GM19193 (cell line): ENCODE measurements around the gene SATB2.

ENCODE experiments used
- POLR2A ChIP-seq: IDR thresholded peaks from 4 replicates; pipeline ENCODE4 v1.6.1; 2011; ENCODE audit not compliant: insufficient read depth, insufficient read length; ENCODE audit errors: extremely low read depth

SATB2 gene

DNA sequence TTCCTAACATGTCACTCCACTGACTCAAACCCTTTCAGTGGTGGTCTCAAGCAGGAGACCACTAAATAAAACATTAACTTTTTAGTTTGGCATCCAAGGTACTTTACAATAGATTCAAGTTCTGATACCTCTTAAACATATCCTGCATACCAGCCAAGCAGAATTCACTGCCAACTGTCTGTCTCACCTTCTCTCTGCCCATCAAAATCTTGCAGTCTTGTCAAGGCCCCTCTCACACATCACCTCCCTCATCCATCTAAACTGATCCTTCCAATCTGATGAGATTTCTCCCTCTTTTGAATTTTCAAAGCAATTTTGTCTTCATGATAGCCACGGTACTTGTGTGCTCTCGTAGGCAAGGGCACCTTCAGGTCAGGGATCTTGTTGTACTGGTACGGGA is 43.7 kb downstream of the SATB2 start:
- no peak for TF ChIP-seq POLR2A

GRCh38 chr2:199409759-199410529 is 47.8 kb downstream of the SATB2 start:
- TF ChIP-seq POLR2A = no peak

GRCh38 chr2:199407421-199407820 is 50.3 kb downstream of the SATB2 start:
- TF ChIP-seq POLR2A = no peak

- no peak for TF ChIP-seq POLR2A
Observed at GRCh38 chr2:199405241-199405640, 52.5 kb downstream of the SATB2 start.

GRCh38 chr2:199404841-199405240 is 52.9 kb downstream of the SATB2 start:
- TF ChIP-seq POLR2A = no peak

GRCh38 chr2:199395311-199395710 is 62.4 kb downstream of the SATB2 start:
- TF ChIP-seq POLR2A = no peak

- no peak for TF ChIP-seq POLR2A
Observed at GRCh38 chr2:199392363-199392762, 65.4 kb downstream of the SATB2 start.

DNA sequence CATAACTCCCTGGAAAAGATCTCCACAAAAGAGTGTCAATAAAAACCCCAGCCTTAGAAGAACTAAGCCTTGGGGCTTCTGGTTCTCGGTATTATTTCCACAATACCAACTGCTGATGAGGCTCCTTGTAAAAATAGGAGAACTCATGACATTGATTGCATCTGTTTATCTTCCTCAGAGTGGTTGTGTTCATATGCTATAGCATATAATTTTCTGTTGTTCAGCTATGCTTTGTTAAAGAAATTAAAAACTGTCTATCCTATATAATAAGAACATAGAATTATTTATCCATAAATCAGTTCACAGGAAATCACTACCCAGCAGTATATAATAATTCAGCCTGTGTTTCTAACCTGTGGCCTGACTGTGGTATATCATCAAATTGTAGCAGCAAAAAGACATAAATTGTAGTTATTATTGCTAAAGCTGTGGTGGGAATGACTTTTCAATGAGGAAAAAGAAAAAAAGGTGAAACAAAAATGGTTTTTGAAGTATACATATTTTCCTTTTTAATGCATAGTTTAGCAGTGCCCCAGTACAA is 68.9 kb downstream of the SATB2 start:
- TF ChIP-seq POLR2A = no peak

DNA sequence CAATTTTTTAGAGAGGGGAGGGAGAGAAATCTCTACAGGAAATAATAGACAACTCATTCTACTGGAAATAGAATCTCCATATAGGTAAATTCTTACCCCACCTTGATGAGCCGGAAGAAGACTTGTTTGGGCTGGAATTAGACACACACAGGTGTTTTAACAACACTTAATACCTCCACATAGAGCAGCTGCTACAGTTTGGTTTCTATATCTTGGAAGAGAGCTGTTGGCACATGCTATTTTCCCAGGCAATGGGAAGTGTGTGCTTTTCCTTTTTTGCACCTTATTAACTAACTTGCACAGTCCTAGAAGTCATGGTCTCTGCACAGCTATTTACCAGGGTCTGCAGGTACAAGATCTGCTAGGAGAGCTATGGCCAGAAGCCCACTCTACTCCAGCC is 73.7 kb downstream of the SATB2 start:
- no peak for TF ChIP-seq POLR2A

DNA sequence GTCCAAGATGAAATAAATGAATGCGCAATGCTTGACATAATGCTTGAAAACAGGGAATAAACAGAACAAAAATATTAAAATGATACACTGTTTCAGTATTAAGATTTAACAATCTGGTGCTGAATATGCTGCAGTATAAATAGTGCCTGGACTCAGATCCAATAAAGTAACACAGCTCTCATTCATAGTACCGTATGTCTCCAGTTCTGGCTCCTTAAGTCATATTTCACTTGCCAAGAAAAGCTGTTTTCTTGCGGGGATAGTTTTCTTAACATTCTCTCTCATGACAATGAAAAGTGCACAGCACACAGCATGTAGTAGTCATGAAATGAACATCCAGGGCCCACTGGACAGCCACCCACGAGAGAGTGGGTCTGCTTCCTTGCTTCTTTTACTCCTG is 74.7 kb downstream of the SATB2 start:
- TF ChIP-seq POLR2A = no peak

GRCh38 chr2:199382091-199382490 is 75.6 kb downstream of the SATB2 start:
- TF ChIP-seq POLR2A = no peak

- no peak for TF ChIP-seq POLR2A
Observed at GRCh38 chr2:199381531-199381930, 76.2 kb downstream of the SATB2 start.

GRCh38 chr2:199378948-199379650 is 78.6 kb downstream of the SATB2 start:
- TF ChIP-seq POLR2A = no peak

GRCh38 chr2:199370150-199370780 is 87.5 kb downstream of the SATB2 start:
- TF ChIP-seq POLR2A = no peak

- TF ChIP-seq POLR2A = no peak
Observed at GRCh38 chr2:199366406-199366805, 91.3 kb downstream of the SATB2 start.

GRCh38 chr2:199364153-199364552 is 93.6 kb downstream of the SATB2 start:
- no peak for TF ChIP-seq POLR2A

GRCh38 chr2:199356412-199356811 is 101.3 kb downstream of the SATB2 start:
- no peak for TF ChIP-seq POLR2A

DNA sequence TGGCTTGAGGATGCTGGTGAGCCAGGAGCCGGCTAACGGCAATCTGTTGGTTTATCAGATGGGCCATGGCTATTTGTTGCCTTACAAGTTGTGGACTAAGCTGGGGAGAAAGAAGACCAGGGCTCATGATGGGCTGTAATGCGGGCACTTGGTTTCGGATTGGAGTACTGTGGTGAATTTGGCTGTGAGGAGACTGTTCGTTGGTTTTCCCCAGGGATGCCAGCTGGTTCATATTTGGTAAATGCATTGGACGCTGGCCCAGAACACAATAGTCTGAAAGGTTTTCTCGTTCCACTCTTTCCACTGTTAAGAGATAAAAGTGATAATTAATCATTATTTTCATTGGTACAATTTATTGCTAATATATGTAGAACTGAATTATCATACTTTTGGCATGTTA is 108.9 kb downstream of the SATB2 start:
- TF ChIP-seq POLR2A = no peak
